GM12878 (cell line): ENCODE data around the gene COL23A1. TPM values are rescaled to one million over a fixed set of nuclear protein-coding genes. Genes with fewer than 3 reads are reported as not detected.

ENCODE experiments used
- ATAC-seq: fragments of 200-7000 bp; cut with Tn5 transposase; 3 replicates; pipeline ENCODE4 v1.9.1; 2020; ENCODE audit warnings: mild to moderate bottlenecking, moderate library complexity
- BruUV-seq: library from RNA; stranded (reverse); fragments of 400-500 nt; replicated peaks from 2 replicates; lab custom pipeline; 2021; lab: Mats Ljungman, UMichigan
- CTCF ChIA-PET: fragments of 300-600 bp; sonication (Branson Sonifier 250); formaldehyde crosslinking; extraction: SDS; loops from one replicate; lab custom pipeline; 2021; ENCODE audit warnings: inconsistent platforms; lab: Yijun Ruan, JAX
- POLR2A ChIA-PET: fragments of 350-600 bp; formaldehyde crosslinking; extraction: SDS; loops from one replicate; lab custom pipeline; 2021; ENCODE audit warnings: inconsistent platforms; lab: Charles Lee
- RAD21 ChIA-PET: fragments of 300-600 bp; sonication (Branson Sonifier 250); formaldehyde crosslinking; loops from one replicate; lab custom pipeline; 2023; ENCODE audit warnings: antibody characterized with exemption; ENCODE audit not compliant: unreplicated experiment; lab: Charles Lee
- SMC1A ChIA-PET: fragments of 300-600 bp; sonication (Branson Sonifier 250); formaldehyde crosslinking; loops from one replicate; lab custom pipeline; 2023; ENCODE audit not compliant: unreplicated experiment, uncharacterized antibody; lab: Charles Lee
- DNase-seq: peaks from one replicate; pipeline ENCODE4 v3.0.0-alpha.2; 2011; ENCODE audit warnings: low read depth, low spot score
- FAIRE-seq: peaks from 3 replicates; lab custom pipeline; 2011; peaks lifted over from hg19 to GRCh38; lab: Jason Lieb, UNC
- H2AFZ ChIP-seq: 2 replicates; pipeline ENCODE4 v1.6.0; 2011; ENCODE audit warnings: low read depth, low read length, control low read depth; ENCODE audit not compliant: control insufficient read depth
- H3K27ac ChIP-seq: 2 replicates; pipeline ENCODE4 v1.5.1; 2011; ENCODE audit warnings: control low read depth; ENCODE audit not compliant: control insufficient read depth, insufficient read depth
- H3K27me3 ChIP-seq, 2 experiments: replicated peaks in 1 of 2; 2 replicates each; pipeline versions ENCODE4 v1.6.0 to v1.6.1; 2011; ENCODE audit warnings: low read length in 1 of 2; ENCODE audit not compliant: control insufficient read depth in 2 of 2, insufficient read depth in 2 of 2
- H3K36me3 ChIP-seq, 2 experiments: 2 replicates each; pipeline ENCODE4 v1.5.1; 2011; ENCODE audit warnings: low read length in 1 of 2; ENCODE audit not compliant: control insufficient read depth in 2 of 2, insufficient read depth in 2 of 2
- H3K4me1 ChIP-seq: 2 replicates; pipeline ENCODE4 v1.6.1; 2011; ENCODE audit warnings: mild to moderate bottlenecking, low read length, moderate library complexity, mixed read lengths; ENCODE audit not compliant: control insufficient read depth, insufficient read depth
- H3K4me2 ChIP-seq: 2 replicates; pipeline ENCODE4 v1.6.0; 2011; ENCODE audit warnings: control low read depth; ENCODE audit not compliant: control insufficient read depth, insufficient read depth
- H3K4me3 ChIP-seq: fragments of 200-600 bp; sonication (generic); 2 replicates; pipeline ENCODE4 v1.5.1; 2016
- H3K79me2 ChIP-seq: 2 replicates; pipeline ENCODE4 v1.6.0; 2011; ENCODE audit warnings: low read length; ENCODE audit not compliant: control insufficient read depth, insufficient read depth
- H3K9ac ChIP-seq: 2 replicates; pipeline ENCODE4 v1.8.0; 2011; ENCODE audit warnings: low read length, control low read depth, mixed read lengths; ENCODE audit not compliant: control insufficient read depth, insufficient read depth
- H3K9me3 ChIP-seq: replicated peaks from 3 replicates; pipeline ENCODE4 v1.5.1; 2011; ENCODE audit warnings: mild to moderate bottlenecking, low read length; ENCODE audit not compliant: control insufficient read depth, insufficient read depth
- H4K20me1 ChIP-seq: 2 replicates; pipeline ENCODE4 v1.6.0; 2011; ENCODE audit not compliant: control insufficient read depth, insufficient read depth
- CREB1 ChIP-seq: IDR thresholded peaks from 2 replicates; pipeline ENCODE4 v1.6.1; 2012; ENCODE audit warnings: low read depth, mild to moderate bottlenecking, inconsistent platforms
- MTA3 ChIP-seq: IDR thresholded peaks from 2 replicates; pipeline ENCODE4 v1.6.1; 2012; ENCODE audit warnings: low read length, inconsistent platforms, borderline replicate concordance
- MYB ChIP-seq: fragments of 150-350 bp; IDR thresholded peaks from 2 replicates; pipeline ENCODE4 v1.6.1; 2014; ENCODE audit warnings: mild to moderate bottlenecking, low read depth, low read length, borderline replicate concordance
- NFXL1 ChIP-seq: fragments of 450-650 bp; IDR thresholded peaks from 2 replicates; pipeline ENCODE4 v1.6.1; 2017; ENCODE audit warnings: antibody characterized with exemption, mild to moderate bottlenecking, borderline replicate concordance
- SIN3A ChIP-seq: IDR thresholded peaks from 2 replicates; pipeline ENCODE4 v1.6.1; 2012; ENCODE audit warnings: low read depth, low read length, improper control_type of control experiment
- SMAD5 ChIP-seq: IDR thresholded peaks from 2 replicates; pipeline ENCODE4 v1.6.1; 2016; ENCODE audit warnings: antibody characterized with exemption, low read depth
- WGBS: methylation state at CpG from one replicate; pipeline ENCODE4 v1.1.6; 2016; ENCODE audit warnings: low lambda C conversion rate; ENCODE audit not compliant: insufficient replicate concordance, insufficient coverage; ENCODE audit errors: missing lambda C conversion rate; 5-methylcytosine and 5-hydroxymethylcytosine counted together
- in situ Hi-C: fragments of 300-500 bp; cut with MboI; formaldehyde crosslinking; loops from 9 replicates; pipeline ENCODE4 v1.14.3; 2018; ENCODE audit warnings: mixed read lengths
- intact Hi-C: fragments of 100-400 bp; cut with micrococcal nuclease; formaldehyde crosslinking; loops from one replicate; pipeline ENCODE4 v1.14.2; 2022; ENCODE audit not compliant: unreplicated experiment
- polyA plus RNA-seq, 11 experiments: library from polyadenylated mRNA; depleted of rRNA in 4 of 11; unstranded in 6 of 11; stranded (reverse) in 5 of 11; fragments of >200 nt; fragmentation: Nextera tagmentation in 4 of 11; fragmentation: Illumina TruSeq in 1 of 11; extraction: Ambion mirVana in 4 of 11; extraction: Trizol in 1 of 11; gene quantifications; 1 replicate in 1 of 11; 2 replicates in 10 of 11; pipeline versions ENCODE4 v1.2.1 to v1.2.3, GENCODE V29; 2011 to 2016; ENCODE audit warnings: inconsistent platforms in 2 of 11, missing spikeins in 2 of 11, low read depth in 1 of 11
- total RNA-seq, 4 experiments: library from RNA; depleted of rRNA in 3 of 4; stranded (reverse); fragments of >200 nt in 3 of 4; fragmentation: Illumina TruSeq in 1 of 4; extraction: Trizol in 1 of 4; gene quantifications; 2 replicates each; pipeline versions ENCODE4 v1.2.1 to v1.2.3, GENCODE V29; 2013 to 2021
- TF ChIP-seq, protein P1 (sequence below): IDR thresholded peaks from 2 replicates; pipeline ENCODE4 v1.6.1; 2012; ENCODE audit warnings: low read depth, low read length, improper control_type of control experiment
- TF ChIP-seq, protein P2 (sequence below): fragments of 450-650 bp; formaldehyde crosslinking; IDR thresholded peaks from 2 replicates; pipeline ENCODE4 v1.4.0; 2020; ENCODE audit warnings: mild to moderate bottlenecking, moderate library complexity
- TF ChIP-seq, protein P3 (sequence below): fragments of 450-650 bp; IDR thresholded peaks from 2 replicates; pipeline ENCODE4 v1.6.1; 2018; ENCODE audit warnings: borderline replicate concordance, mild to moderate bottlenecking; ENCODE audit not compliant: partially characterized antibody

Gene COL23A1
- total and polyA plus RNA-seq, 10 of the 15 experiments (the other 5 are each of a cell fraction or from before 2014, with no cell fraction given) = 0.03 to 0.83 (median 0.09) TPM; not detected in 5

DNA sequence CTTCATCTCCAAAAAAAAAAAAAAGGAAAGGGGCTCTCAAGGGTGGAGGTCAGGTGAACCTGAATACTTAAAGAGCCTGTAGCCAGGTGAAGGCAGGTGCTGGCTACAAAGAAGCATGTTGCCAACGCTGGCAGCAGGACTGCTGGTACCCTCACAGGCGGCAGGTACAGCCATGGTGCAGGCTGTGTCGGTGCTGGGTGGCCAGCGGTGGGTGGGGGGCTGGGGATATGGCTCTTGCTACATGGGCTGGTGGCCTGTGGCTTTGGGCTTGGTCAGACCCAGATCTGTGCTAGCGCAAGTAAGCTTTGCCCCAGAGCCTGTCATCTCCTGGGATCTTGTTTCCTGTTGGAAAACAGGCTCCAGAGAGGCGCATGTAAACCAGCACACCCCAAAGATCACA, 271.3 kb downstream of the COL23A1 start:
- in situ Hi-C loops (no loop called here), intact Hi-C loops (no loop called here)
- Histone ChIP-seq H3K36me3 (no peaks in the 10 kb centered on the region), H3K9me3 (peaks cover 2% of the 10 kb centered on the region; the same call in 2 of the 3 replicates), H3K4me3 (no peak overlapping the region), H3K27me3 (no peaks in the 10 kb centered on the region), H3K4me1 (peaks cover 4% of the 10 kb centered on the region; the same call in 1 of the 2 replicates), H4K20me1 (no peaks in the 10 kb centered on the region), H2AFZ (no peak overlapping the region), H3K4me2 (no peak overlapping the region), H3K27ac (no peak overlapping the region), H3K79me2 (peaks cover 4% of the 10 kb centered on the region), H3K9ac (no peak overlapping the region)
- SMC1A ChIA-PET = no interaction called here
- FAIRE-seq (no peak), ATAC-seq (no peak), DNase-seq (no peak)
- POLR2A ChIA-PET = no interaction called here
- 78% methylated on average over 5 of the region's 6 CpGs for WGBS
- CTCF ChIA-PET = no interaction called here
- TF ChIP-seq MYB (no peak), CREB1 (no peak), MTA3 (no peak), SMAD5 (no peak), NFXL1 (no peak), SIN3A (no peak)
- TF ChIP-seq, protein P1, sequence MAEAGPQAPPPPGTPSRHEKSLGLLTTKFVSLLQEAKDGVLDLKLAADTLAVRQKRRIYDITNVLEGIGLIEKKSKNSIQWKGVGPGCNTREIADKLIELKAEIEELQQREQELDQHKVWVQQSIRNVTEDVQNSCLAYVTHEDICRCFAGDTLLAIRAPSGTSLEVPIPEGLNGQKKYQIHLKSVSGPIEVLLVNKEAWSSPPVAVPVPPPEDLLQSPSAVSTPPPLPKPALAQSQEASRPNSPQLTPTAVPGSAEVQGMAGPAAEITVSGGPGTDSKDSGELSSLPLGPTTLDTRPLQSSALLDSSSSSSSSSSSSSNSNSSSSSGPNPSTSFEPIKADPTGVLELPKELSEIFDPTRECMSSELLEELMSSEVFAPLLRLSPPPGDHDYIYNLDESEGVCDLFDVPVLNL = no peak
- TF ChIP-seq, protein P2, sequence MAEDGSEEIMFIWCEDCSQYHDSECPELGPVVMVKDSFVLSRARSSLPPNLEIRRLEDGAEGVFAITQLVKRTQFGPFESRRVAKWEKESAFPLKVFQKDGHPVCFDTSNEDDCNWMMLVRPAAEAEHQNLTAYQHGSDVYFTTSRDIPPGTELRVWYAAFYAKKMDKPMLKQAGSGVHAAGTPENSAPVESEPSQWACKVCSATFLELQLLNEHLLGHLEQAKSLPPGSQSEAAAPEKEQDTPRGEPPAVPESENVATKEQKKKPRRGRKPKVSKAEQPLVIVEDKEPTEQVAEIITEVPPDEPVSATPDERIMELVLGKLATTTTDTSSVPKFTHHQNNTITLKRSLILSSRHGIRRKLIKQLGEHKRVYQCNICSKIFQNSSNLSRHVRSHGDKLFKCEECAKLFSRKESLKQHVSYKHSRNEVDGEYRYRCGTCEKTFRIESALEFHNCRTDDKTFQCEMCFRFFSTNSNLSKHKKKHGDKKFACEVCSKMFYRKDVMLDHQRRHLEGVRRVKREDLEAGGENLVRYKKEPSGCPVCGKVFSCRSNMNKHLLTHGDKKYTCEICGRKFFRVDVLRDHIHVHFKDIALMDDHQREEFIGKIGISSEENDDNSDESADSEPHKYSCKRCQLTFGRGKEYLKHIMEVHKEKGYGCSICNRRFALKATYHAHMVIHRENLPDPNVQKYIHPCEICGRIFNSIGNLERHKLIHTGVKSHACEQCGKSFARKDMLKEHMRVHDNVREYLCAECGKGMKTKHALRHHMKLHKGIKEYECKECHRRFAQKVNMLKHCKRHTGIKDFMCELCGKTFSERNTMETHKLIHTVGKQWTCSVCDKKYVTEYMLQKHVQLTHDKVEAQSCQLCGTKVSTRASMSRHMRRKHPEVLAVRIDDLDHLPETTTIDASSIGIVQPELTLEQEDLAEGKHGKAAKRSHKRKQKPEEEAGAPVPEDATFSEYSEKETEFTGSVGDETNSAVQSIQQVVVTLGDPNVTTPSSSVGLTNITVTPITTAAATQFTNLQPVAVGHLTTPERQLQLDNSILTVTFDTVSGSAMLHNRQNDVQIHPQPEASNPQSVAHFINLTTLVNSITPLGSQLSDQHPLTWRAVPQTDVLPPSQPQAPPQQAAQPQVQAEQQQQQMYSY (CRISPR knock-in tag) = no peak
- TF ChIP-seq, protein P3, sequence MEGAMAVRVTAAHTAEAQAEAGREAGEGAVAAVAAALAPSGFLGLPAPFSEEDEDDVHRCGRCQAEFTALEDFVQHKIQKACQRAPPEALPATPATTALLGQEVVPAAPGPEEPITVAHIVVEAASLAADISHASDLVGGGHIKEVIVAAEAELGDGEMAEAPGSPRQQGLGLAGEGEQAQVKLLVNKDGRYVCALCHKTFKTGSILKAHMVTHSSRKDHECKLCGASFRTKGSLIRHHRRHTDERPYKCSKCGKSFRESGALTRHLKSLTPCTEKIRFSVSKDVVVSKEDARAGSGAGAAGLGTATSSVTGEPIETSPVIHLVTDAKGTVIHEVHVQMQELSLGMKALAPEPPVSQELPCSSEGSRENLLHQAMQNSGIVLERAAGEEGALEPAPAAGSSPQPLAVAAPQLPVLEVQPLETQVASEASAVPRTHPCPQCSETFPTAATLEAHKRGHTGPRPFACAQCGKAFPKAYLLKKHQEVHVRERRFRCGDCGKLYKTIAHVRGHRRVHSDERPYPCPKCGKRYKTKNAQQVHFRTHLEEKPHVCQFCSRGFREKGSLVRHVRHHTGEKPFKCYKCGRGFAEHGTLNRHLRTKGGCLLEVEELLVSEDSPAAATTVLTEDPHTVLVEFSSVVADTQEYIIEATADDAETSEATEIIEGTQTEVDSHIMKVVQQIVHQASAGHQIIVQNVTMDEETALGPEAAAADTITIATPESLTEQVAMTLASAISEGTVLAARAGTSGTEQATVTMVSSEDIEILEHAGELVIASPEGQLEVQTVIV = no peak
- RAD21 ChIA-PET = no interaction called here
- BruUV-seq = no TSS peak
